Measurements from ENCODE around the gene PHF12.

DNA sequence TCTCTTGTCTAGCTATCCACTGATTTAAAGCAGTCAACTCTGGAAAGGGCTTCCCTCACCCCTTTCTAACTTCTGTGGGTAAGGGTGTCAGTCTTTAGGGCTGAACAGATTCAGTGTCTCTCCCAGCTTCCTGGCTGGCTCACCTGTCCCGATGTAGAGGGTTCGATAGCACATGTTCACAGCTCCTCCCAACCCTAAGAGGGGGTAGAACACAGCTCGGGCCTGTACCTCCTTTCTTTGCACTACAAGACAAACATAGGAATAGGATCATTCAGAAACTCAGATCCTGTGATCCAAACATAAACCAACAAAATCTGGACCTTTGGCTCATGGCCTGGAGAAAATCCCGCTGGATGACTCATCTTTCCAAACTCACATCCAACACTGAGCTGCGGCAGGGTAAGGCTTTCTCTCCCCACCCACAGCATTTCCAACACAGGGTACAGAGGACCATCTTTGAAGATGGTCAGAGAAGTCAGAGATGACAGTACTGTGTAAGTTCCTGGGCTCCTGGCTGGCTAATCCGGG is 42.6 kb downstream of the PHF12 start:
- TF ChIP-seq GATA3 (IDR thresholded peaks at IDR 0.05; ENCODE audit: low read depth, low read length) (no peak), GATA2 (IDR thresholded peaks at IDR 0.05; ENCODE audit: low read depth, low read length) (no peak)

All from SH-SY5Y (cell line).